ENCODE results near the gene SMAD9.

SMAD9 gene

GRCh38 chr13:36919833-36920615 is at the start of gene SMAD9:
TSS of gene SMAD9 (minus strand) at chr13:36920238. CDS start at chr13:36879689, 40,549 bp downstream.
- peak in 1 of 2 donors; percentile 54 for DNase-seq

- DNase-seq, result no peak
These were observed 46.4 kb upstream of the SMAD9 start for GRCh38 chr13:36966404-36966803.

- DNase-seq, result no peak
These were observed 45.7 kb upstream of the SMAD9 start for GRCh38 chr13:36965767-36966166.

GRCh38 chr13:36959456-36960116 is 39.5 kb upstream of the SMAD9 start:
- no peak for DNase-seq

- no peak for DNase-seq
These were observed 34.5 kb upstream of the SMAD9 start for GRCh38 chr13:36954542-36954941.

- DNase-seq, result no peak
These were observed 30.9 kb upstream of the SMAD9 start for GRCh38 chr13:36950920-36951319.

- DNase-seq, result no peak
These were observed 30.3 kb upstream of the SMAD9 start for GRCh38 chr13:36950330-36950729.

GRCh38 chr13:36945078-36945477 is 25.0 kb upstream of the SMAD9 start:
- no peak for DNase-seq

- no peak for DNase-seq
These were observed 5.6 kb upstream of the SMAD9 start for GRCh38 chr13:36925603-36926002.

GRCh38 chr13:36924001-36924400 is 4.0 kb upstream of the SMAD9 start:
- no peak for DNase-seq

- no peak for DNase-seq
These were observed 1.7 kb upstream of the SMAD9 start for GRCh38 chr13:36921631-36922301.

- DNase-seq, result no peak
These were observed 663 bp upstream of the SMAD9 start for GRCh38 chr13:36920616-36921185.

GRCh38 chr13:36919171-36919832 is 736 bp downstream of the SMAD9 start:
- DNase-seq, result peak in 1 of 2 donors; percentile 14

GRCh38 chr13:36918246-36919131 is 1.5 kb downstream of the SMAD9 start:
- DNase-seq, result no peak

GRCh38 chr13:36917311-36917710 is 2.7 kb downstream of the SMAD9 start:
- DNase-seq, result no peak

- DNase-seq, result no peak
These were observed 4.0 kb downstream of the SMAD9 start for GRCh38 chr13:36915896-36916640.

GRCh38 chr13:36915106-36915505 is 4.9 kb downstream of the SMAD9 start:
- DNase-seq, result no peak

GRCh38 chr13:36914648-36915047 is 5.4 kb downstream of the SMAD9 start:
- no peak for DNase-seq

GRCh38 chr13:36913463-36913862 is 6.6 kb downstream of the SMAD9 start:
- DNase-seq, result no peak

- no peak for DNase-seq
These were observed 7.1 kb downstream of the SMAD9 start for GRCh38 chr13:36912973-36913372.

- DNase-seq, result no peak
These were observed 7.7 kb downstream of the SMAD9 start for GRCh38 chr13:36912369-36912768.

All from stimulated activated CD4-positive, alpha-beta T cell treated with anti-CD3 and anti-CD28 coated beads, Interleukin-2, amount 100 ng/mL, for 24 hours (primary cell).